H1 (cell line): ENCODE data around the gene POLR3G.

Experiments used
- BCL11A ChIP-seq, 2 experiments: IDR thresholded peaks; one replicate each; pipeline ENCODE4 v1.6.1; 2011; ENCODE audit warnings: low read depth in 2 of 2, low read length in 2 of 2, mild to moderate bottlenecking in 2 of 2
- CHD2 ChIP-seq: IDR thresholded peaks from 2 replicates; pipeline ENCODE4 v1.6.1; 2012; ENCODE audit warnings: low read length, improper control_type of control experiment
- CREB1 ChIP-seq: IDR thresholded peaks from 2 replicates; pipeline ENCODE4 v1.6.1; 2012; ENCODE audit warnings: inconsistent platforms
- EP300 ChIP-seq, 2 experiments: IDR thresholded peaks; 1 replicate in 1 of 2; 2 replicates in 1 of 2; pipeline ENCODE4 v1.6.1; 2011 to 2012; ENCODE audit warnings: low read depth in 2 of 2, low read length in 2 of 2, mild to moderate bottlenecking in 2 of 2, borderline replicate concordance in 1 of 2, inconsistent platforms in 1 of 2, moderate library complexity in 1 of 2
- EZH2 ChIP-seq: fragments of 200-600 bp; sonication (generic); IDR thresholded peaks from 2 replicates; pipeline ENCODE4 v1.7.1; 2012; ENCODE audit warnings: low read depth, mild to moderate bottlenecking, moderate library complexity, low read length, inconsistent platforms; ENCODE audit not compliant: severe bottlenecking
- KDM5A ChIP-seq: fragments of 200-600 bp; IDR thresholded peaks from 2 replicates; pipeline ENCODE4 v1.7.1; 2012; ENCODE audit warnings: mild to moderate bottlenecking, low read length, inconsistent platforms, mixed read lengths
- POLR2A ChIP-seq, 2 experiments: IDR thresholded peaks; 1 replicate in 1 of 2; 2 replicates in 1 of 2; pipeline ENCODE4 v1.6.1; 2011; ENCODE audit warnings: low read depth in 2 of 2, low read length in 2 of 2, mild to moderate bottlenecking in 2 of 2; ENCODE audit errors: control extremely low read depth in 1 of 2
- SIN3A ChIP-seq, 2 experiments: IDR thresholded peaks in 1 of 2; conservative IDR thresholded peaks in 1 of 2; 2 replicates each; pipeline ENCODE4 v1.6.1; 2011 to 2012; ENCODE audit warnings: low read length in 2 of 2, improper control_type of control experiment in 1 of 2, low read depth in 1 of 2, mild to moderate bottlenecking in 1 of 2
- TAF1 ChIP-seq: IDR thresholded peaks from 2 replicates; pipeline ENCODE4 v1.6.1; 2011; ENCODE audit warnings: mild to moderate bottlenecking, low read depth, low read length
- TF ChIP-seq, protein P1 (sequence below), 3 experiments: IDR thresholded peaks; 1 replicate in 2 of 3; 2 replicates in 1 of 3; pipeline versions ENCODE4 v1.5.1 to v1.6.1; 2011; ENCODE audit warnings: low read length in 3 of 3, mild to moderate bottlenecking in 3 of 3, inconsistent platforms in 2 of 3, low read depth in 1 of 3, moderate library complexity in 1 of 3; ENCODE audit not compliant: insufficient read depth in 1 of 3; ENCODE audit errors: control extremely low read depth in 1 of 3
- TF ChIP-seq, protein P2 (sequence below): IDR thresholded peaks from 2 replicates; pipeline ENCODE4 v1.6.1; 2012; ENCODE audit warnings: inconsistent platforms
- TF ChIP-seq, protein P3 (sequence below): IDR thresholded peaks from 2 replicates; pipeline ENCODE4 v1.6.1; 2012; ENCODE audit warnings: inconsistent platforms
- TF ChIP-seq, protein P4 (sequence below): IDR thresholded peaks from 2 replicates; pipeline ENCODE4 v1.6.1; 2012; ENCODE audit warnings: low read length, inconsistent platforms

DNA sequence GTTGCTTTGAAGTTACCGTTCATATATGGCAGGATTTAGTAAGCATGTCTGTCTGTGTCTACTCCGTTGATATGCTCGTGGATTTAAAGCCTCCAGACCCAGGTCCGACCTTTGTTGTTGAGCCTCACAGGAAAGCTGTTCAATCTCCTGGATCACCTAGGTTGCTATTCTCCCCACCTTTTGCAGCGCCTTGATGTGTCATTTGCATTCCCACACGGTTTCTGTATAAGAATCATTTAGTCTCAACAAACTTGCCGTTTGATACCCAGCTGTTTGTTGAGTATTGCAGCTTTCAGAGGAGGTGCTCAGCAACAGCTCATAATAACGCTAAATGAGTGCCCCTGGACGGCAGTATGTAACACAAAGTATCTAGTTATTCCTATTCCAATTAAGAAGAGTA lies 82.7 kb downstream of the POLR3G start:
- TF ChIP-seq KDM5A (no peak), CREB1 (no peak), EZH2 (no peak), CHD2 (no peak), TAF1 (no peak), POLR2A (IDR thresholded peaks at IDR 0.05; ENCODE audit: control extremely low read depth in 1 of 2, low read depth in 2 of 2, low read length in 2 of 2) (no peak), BCL11A (IDR thresholded peaks at IDR 0.05; ENCODE audit: low read depth in 2 of 2, low read length in 2 of 2) (no peak), SIN3A (conservative IDR thresholded peaks at IDR 0.05 in 1 of 2, IDR thresholded peaks at IDR 0.05 in 1 of 2; ENCODE audit: low read depth in 1 of 2, low read length in 2 of 2) (no peak), EP300 (IDR thresholded peaks at IDR 0.05; ENCODE audit: borderline replicate concordance in 1 of 2, low read depth in 2 of 2, low read length in 2 of 2) (no peak)
- TF ChIP-seq, protein P1, sequence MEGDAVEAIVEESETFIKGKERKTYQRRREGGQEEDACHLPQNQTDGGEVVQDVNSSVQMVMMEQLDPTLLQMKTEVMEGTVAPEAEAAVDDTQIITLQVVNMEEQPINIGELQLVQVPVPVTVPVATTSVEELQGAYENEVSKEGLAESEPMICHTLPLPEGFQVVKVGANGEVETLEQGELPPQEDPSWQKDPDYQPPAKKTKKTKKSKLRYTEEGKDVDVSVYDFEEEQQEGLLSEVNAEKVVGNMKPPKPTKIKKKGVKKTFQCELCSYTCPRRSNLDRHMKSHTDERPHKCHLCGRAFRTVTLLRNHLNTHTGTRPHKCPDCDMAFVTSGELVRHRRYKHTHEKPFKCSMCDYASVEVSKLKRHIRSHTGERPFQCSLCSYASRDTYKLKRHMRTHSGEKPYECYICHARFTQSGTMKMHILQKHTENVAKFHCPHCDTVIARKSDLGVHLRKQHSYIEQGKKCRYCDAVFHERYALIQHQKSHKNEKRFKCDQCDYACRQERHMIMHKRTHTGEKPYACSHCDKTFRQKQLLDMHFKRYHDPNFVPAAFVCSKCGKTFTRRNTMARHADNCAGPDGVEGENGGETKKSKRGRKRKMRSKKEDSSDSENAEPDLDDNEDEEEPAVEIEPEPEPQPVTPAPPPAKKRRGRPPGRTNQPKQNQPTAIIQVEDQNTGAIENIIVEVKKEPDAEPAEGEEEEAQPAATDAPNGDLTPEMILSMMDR (IDR thresholded peaks at IDR 0.05; ENCODE audit: control extremely low read depth in 1 of 3, insufficient read depth in 1 of 3, low read depth in 1 of 3, low read length in 3 of 3), result no peak
- TF ChIP-seq, protein P2, sequence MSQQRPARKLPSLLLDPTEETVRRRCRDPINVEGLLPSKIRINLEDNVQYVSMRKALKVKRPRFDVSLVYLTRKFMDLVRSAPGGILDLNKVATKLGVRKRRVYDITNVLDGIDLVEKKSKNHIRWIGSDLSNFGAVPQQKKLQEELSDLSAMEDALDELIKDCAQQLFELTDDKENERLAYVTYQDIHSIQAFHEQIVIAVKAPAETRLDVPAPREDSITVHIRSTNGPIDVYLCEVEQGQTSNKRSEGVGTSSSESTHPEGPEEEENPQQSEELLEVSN, result no peak
- TF ChIP-seq, protein P3, sequence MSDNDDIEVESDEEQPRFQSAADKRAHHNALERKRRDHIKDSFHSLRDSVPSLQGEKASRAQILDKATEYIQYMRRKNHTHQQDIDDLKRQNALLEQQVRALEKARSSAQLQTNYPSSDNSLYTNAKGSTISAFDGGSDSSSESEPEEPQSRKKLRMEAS, result no peak
- TF ChIP-seq, protein P4, sequence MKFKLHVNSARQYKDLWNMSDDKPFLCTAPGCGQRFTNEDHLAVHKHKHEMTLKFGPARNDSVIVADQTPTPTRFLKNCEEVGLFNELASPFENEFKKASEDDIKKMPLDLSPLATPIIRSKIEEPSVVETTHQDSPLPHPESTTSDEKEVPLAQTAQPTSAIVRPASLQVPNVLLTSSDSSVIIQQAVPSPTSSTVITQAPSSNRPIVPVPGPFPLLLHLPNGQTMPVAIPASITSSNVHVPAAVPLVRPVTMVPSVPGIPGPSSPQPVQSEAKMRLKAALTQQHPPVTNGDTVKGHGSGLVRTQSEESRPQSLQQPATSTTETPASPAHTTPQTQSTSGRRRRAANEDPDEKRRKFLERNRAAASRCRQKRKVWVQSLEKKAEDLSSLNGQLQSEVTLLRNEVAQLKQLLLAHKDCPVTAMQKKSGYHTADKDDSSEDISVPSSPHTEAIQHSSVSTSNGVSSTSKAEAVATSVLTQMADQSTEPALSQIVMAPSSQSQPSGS, result no peak
